IMR-90 (cell line): ENCODE data around the gene PNPLA2. TPM values are rescaled to one million over a fixed set of nuclear protein-coding genes. Genes with fewer than 3 reads are reported as not detected.

Source experiments
- ATAC-seq: fragments of 200-7000 bp; cut with Tn5 transposase; 2 replicates; pipeline ENCODE4 v1.9.1; 2020; ENCODE audit warnings: low read depth, mild to moderate bottlenecking, moderate library complexity
- BruUV-seq: library from RNA; stranded (reverse); fragments of 400-500 nt; replicated peaks from 2 replicates; lab custom pipeline; 2021; lab: Mats Ljungman, UMichigan
- CTCF ChIA-PET: fragments of 300-600 bp; formaldehyde crosslinking; extraction: SDS; loops from one replicate; lab custom pipeline; 2021; ENCODE audit warnings: antibody characterized with exemption; lab: Yijun Ruan, JAX
- POLR2A ChIA-PET: fragments of 300-600 bp; sonication (Branson Sonifier 250); formaldehyde crosslinking; loops from one replicate; lab custom pipeline; 2022; ENCODE audit warnings: antibody characterized with exemption; ENCODE audit not compliant: unreplicated experiment; lab: Charles Lee
- DNase-seq: peaks from one replicate; pipeline ENCODE4 v3.0.0; 2013
- H2AFZ ChIP-seq: replicated peaks from 2 replicates; pipeline ENCODE3; 2013; ENCODE audit warnings: low read length, mild to moderate bottlenecking; ENCODE audit not compliant: poor library complexity
- H2AK5ac ChIP-seq: 2 replicates; pipeline ENCODE4 v1.6.1; 2013; ENCODE audit warnings: low read depth, low read length, inconsistent platforms
- H2AK9ac ChIP-seq: replicated peaks from 2 replicates; pipeline ENCODE3; 2013; ENCODE audit warnings: mild to moderate bottlenecking, low read depth, low read length, moderate library complexity; ENCODE audit not compliant: poor library complexity
- H2BK120ac ChIP-seq: 2 replicates; pipeline ENCODE4 v1.6.1; 2013; ENCODE audit warnings: low read depth, low read length, inconsistent platforms
- H2BK15ac ChIP-seq: 3 replicates; pipeline ENCODE4 v1.6.1; 2013; ENCODE audit warnings: low read depth, low read length, inconsistent platforms
- H2BK20ac ChIP-seq: 2 replicates; pipeline ENCODE4 v1.6.1; 2013; ENCODE audit warnings: low read depth, mild to moderate bottlenecking, inconsistent platforms, low read length, moderate library complexity
- H2BK5ac ChIP-seq: 2 replicates; pipeline ENCODE4 v1.6.1; 2013; ENCODE audit warnings: mild to moderate bottlenecking, low read depth, low read length, inconsistent platforms; ENCODE audit not compliant: poor library complexity, severe bottlenecking
- H3K14ac ChIP-seq: replicated peaks from 2 replicates; pipeline ENCODE4 v1.6.1; 2013; ENCODE audit warnings: low read depth, low read length, inconsistent platforms
- H3K18ac ChIP-seq: 2 replicates; pipeline ENCODE4 v1.6.1; 2013; ENCODE audit warnings: low read depth, low read length, control low read depth
- H3K23ac ChIP-seq: 2 replicates; pipeline ENCODE4 v1.6.1; 2013; ENCODE audit warnings: low read depth, low read length, inconsistent platforms
- H3K27ac ChIP-seq: 2 replicates; pipeline ENCODE4 v1.5.1; 2013; ENCODE audit warnings: mild to moderate bottlenecking, control low read depth, low read length; ENCODE audit not compliant: insufficient read depth
- H3K27me3 ChIP-seq: 2 replicates; pipeline ENCODE4 v1.6.1; 2013; ENCODE audit warnings: low read length; ENCODE audit not compliant: control insufficient read depth, insufficient read depth
- H3K36me3 ChIP-seq: 2 replicates; pipeline ENCODE4 v1.6.1; 2013; ENCODE audit warnings: low read length, mixed read lengths; ENCODE audit not compliant: control insufficient read depth, insufficient read depth
- H3K4ac ChIP-seq: 2 replicates; pipeline ENCODE4 v1.6.1; 2013; ENCODE audit warnings: low read depth, low read length, inconsistent platforms
- H3K4me1 ChIP-seq: 2 replicates; pipeline ENCODE4 v1.6.1; 2013; ENCODE audit warnings: low read length, mixed read lengths; ENCODE audit not compliant: control insufficient read depth, insufficient read depth
- H3K4me2 ChIP-seq: 2 replicates; pipeline ENCODE4 v1.6.1; 2013; ENCODE audit warnings: low read depth, mild to moderate bottlenecking, control low read depth, low read length, moderate library complexity
- H3K4me3 ChIP-seq: 2 replicates; pipeline ENCODE4 v1.5.1; 2013; ENCODE audit warnings: low read depth, mild to moderate bottlenecking, control low read depth, low read length, moderate library complexity; ENCODE audit not compliant: insufficient read depth
- H3K56ac ChIP-seq: 2 replicates; pipeline ENCODE4 v1.6.1; 2013; ENCODE audit warnings: low read length, inconsistent platforms; ENCODE audit not compliant: insufficient read depth; ENCODE audit errors: extremely low read depth
- H3K79me1 ChIP-seq, 2 experiments: 2 replicates each; pipeline ENCODE4 v1.6.1; 2013; ENCODE audit warnings: low read length in 2 of 2, inconsistent platforms in 1 of 2, low read depth in 1 of 2
- H3K9ac ChIP-seq: 2 replicates; pipeline ENCODE4 v1.6.1; 2013; ENCODE audit warnings: low read depth, low read length, control low read depth
- H3K9me1 ChIP-seq: 2 replicates; pipeline ENCODE4 v1.6.1; 2013; ENCODE audit warnings: low read length, inconsistent platforms; ENCODE audit not compliant: insufficient read depth
- H3K9me3 ChIP-seq: 2 replicates; pipeline ENCODE4 v1.6.1; 2013; ENCODE audit warnings: low read length; ENCODE audit not compliant: control insufficient read depth, insufficient read depth
- H4K20me1 ChIP-seq: 2 replicates; pipeline ENCODE4 v1.6.1; 2013; ENCODE audit warnings: low read length, inconsistent platforms; ENCODE audit not compliant: insufficient read depth
- H4K5ac ChIP-seq: 2 replicates; pipeline ENCODE4 v1.6.1; 2013; ENCODE audit warnings: mild to moderate bottlenecking, low read depth, low read length, control low read depth
- H4K8ac ChIP-seq, 2 experiments: 2 replicates each; pipeline ENCODE4 v1.6.1; 2013; ENCODE audit warnings: low read depth in 2 of 2, low read length in 2 of 2, control low read depth in 1 of 2, inconsistent platforms in 1 of 2
- H4K91ac ChIP-seq: 2 replicates; pipeline ENCODE4 v1.6.1; 2013; ENCODE audit warnings: low read depth, low read length, inconsistent platforms; ENCODE audit not compliant: insufficient read depth
- BHLHE40 ChIP-seq: fragments of 150-350 bp; IDR thresholded peaks from 2 replicates; pipeline ENCODE4 v1.6.1; 2016; ENCODE audit warnings: mild to moderate bottlenecking, low read depth, low read length
- CEBPB ChIP-seq: IDR thresholded peaks from 2 replicates; pipeline ENCODE4 v1.6.1; 2012; ENCODE audit warnings: low read depth, low read length, improper control_type of control experiment
- CHD1 ChIP-seq: IDR thresholded peaks from 2 replicates; pipeline ENCODE4 v1.6.1; 2012; ENCODE audit warnings: low read depth, low read length, improper control_type of control experiment
- FOS ChIP-seq: fragments of 150-350 bp; IDR thresholded peaks from 2 replicates; pipeline ENCODE4 v1.6.1; 2016; ENCODE audit warnings: low read depth, low read length
- MAFK ChIP-seq: IDR thresholded peaks from 2 replicates; pipeline ENCODE4 v1.6.1; 2012; ENCODE audit warnings: low read depth, low read length, improper control_type of control experiment
- MAZ ChIP-seq: IDR thresholded peaks from 2 replicates; pipeline ENCODE4 v1.6.1; 2012; ENCODE audit warnings: low read depth, mild to moderate bottlenecking, low read length, improper control_type of control experiment, moderate library complexity, borderline replicate concordance
- MXI1 ChIP-seq: IDR thresholded peaks from 2 replicates; pipeline ENCODE4 v1.6.1; 2012; ENCODE audit warnings: low read depth, mild to moderate bottlenecking, low read length, moderate library complexity, borderline replicate concordance
- NFE2L2 ChIP-seq: fragments of 150-350 bp; IDR thresholded peaks from 2 replicates; pipeline ENCODE4 v1.6.1; 2016; ENCODE audit warnings: low read depth, mild to moderate bottlenecking, low read length
- POLR2A ChIP-seq: IDR thresholded peaks from 2 replicates; pipeline ENCODE4 v1.6.1; 2012; ENCODE audit warnings: mild to moderate bottlenecking, low read depth, low read length
- RAD21 ChIP-seq: IDR thresholded peaks from 2 replicates; pipeline ENCODE4 v1.6.1; 2012; ENCODE audit warnings: low read length, improper control_type of control experiment
- RCOR1 ChIP-seq: IDR thresholded peaks from 2 replicates; pipeline ENCODE4 v1.6.1; 2012; ENCODE audit warnings: mild to moderate bottlenecking, low read length, improper control_type of control experiment; ENCODE audit not compliant: insufficient replicate concordance
- RFX5 ChIP-seq: IDR thresholded peaks from 2 replicates; pipeline ENCODE4 v1.8.0; 2012; ENCODE audit warnings: low read depth, mild to moderate bottlenecking, low read length, moderate library complexity
- SMC3 ChIP-seq: fragments of 150-350 bp; IDR thresholded peaks from 2 replicates; pipeline ENCODE4 v1.6.1; 2016; ENCODE audit warnings: low read depth, mild to moderate bottlenecking, antibody characterized with exemption, low read length, moderate library complexity
- whole genome bisulfite sequencing, 2 experiments: methylation state at CpG; one replicate each; pipeline versions ENCODE4 v1.1.5 to v1.1.7; 2013; ENCODE audit warnings: missing lambda C conversion rate in 2 of 2; ENCODE audit not compliant: insufficient read length in 1 of 2; ENCODE audit errors: extremely low coverage in 2 of 2; 5-methylcytosine and 5-hydroxymethylcytosine counted together
- dilution Hi-C: fragments of 300-500 bp; cut with HindIII; formaldehyde crosslinking; loops from one replicate; pipeline ENCODE4 v1.14.3; 2018; ENCODE audit warnings: low sequenced_read_pairs; ENCODE audit not compliant: unreplicated experiment
- in situ Hi-C: fragments of 300-500 bp; cut with MboI; formaldehyde crosslinking; loops from 3 replicates; pipeline ENCODE4 v1.14.3; 2019; ENCODE audit warnings: low sequenced_read_pairs, inconsistent platforms, mixed read lengths
- intact Hi-C: fragments of 100-400 bp; cut with micrococcal nuclease; formaldehyde crosslinking; loops from 2 replicates; pipeline ENCODE4 v1.10.0; 2022
- polyA plus RNA-seq, 3 experiments: library from polyadenylated mRNA; depleted of rRNA; stranded (reverse); fragments of >200 nt; gene quantifications; 2 replicates each; pipeline ENCODE4 v1.2.3, GENCODE V29; 2012; ENCODE audit warnings: low replicate concordance in 1 of 3
- total RNA-seq: library from RNA; depleted of rRNA; stranded (reverse); fragments of >200 nt; gene quantifications from 2 replicates; pipeline ENCODE4 v1.2.3, GENCODE V29; 2012
- TF ChIP-seq, protein P1 (sequence below): fragments of 150-350 bp; IDR thresholded peaks from 2 replicates; pipeline ENCODE4 v1.6.1; 2016; ENCODE audit warnings: low read depth, mild to moderate bottlenecking, low read length, moderate library complexity, borderline replicate concordance
- TF ChIP-seq, protein P2 (sequence below): fragments of 150-350 bp; IDR thresholded peaks from 2 replicates; pipeline ENCODE4 v1.6.1; 2017; ENCODE audit warnings: mild to moderate bottlenecking, antibody characterized with exemption, low read length, low read depth
- TF ChIP-seq, protein P3 (sequence below): conservative IDR thresholded peaks from 2 replicates; pipeline ENCODE4 v1.5.1; 2012; ENCODE audit warnings: mild to moderate bottlenecking, low read depth, low read length, improper control_type of control experiment

The PNPLA2 gene
- total and polyA plus RNA-seq, 2 of the 4 experiments (the other 2 are of a cell fraction) = 7.0 to 94.3 TPM

DNA sequence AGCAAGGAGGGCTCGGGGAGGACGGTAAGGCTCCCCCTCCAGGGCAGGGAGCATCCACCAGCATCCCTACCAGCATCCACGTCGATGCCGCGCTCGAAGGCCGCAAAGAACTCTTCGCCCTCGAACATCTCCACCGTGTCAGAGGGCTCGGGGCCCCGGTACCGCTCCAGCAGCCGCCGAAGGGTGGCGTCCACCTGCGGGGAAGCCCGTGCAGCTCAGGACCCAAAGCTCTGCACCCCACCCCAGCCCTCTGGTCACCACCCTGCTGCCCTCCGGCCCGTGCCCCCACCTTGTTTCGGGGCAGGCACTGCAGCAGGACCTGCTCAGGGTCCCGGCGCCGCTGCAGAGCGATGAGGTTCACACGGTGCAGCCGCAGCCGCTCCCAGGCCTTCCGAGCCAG is 18.2 kb upstream of the PNPLA2 start:
- no peak overlapping the region for H2BK120ac ChIP-seq
- ChIA-PET POLR2A (no interaction called here), CTCF (no interaction called here)
- H3K4me1 ChIP-seq = peaks cover 25% of the 10 kb centered on the region
- no peak overlapping the region for H2AK9ac ChIP-seq
- ATAC-seq = no peak
- DNase-seq = no peak
- H3K36me3 ChIP-seq = peaks cover 26% of the 10 kb centered on the region
- no peak overlapping the region for H3K4ac ChIP-seq
- TF ChIP-seq CEBPB (no peak), RAD21 (no peak), POLR2A (no peak), SMC3 (no peak), CHD1 (no peak), BHLHE40 (no peak), NFE2L2 (no peak), FOS (no peak), MAZ (no peak), MXI1 (no peak), MAFK (no peak), RFX5 (no peak), RCOR1 (no peak)
- TF ChIP-seq, protein P1, sequence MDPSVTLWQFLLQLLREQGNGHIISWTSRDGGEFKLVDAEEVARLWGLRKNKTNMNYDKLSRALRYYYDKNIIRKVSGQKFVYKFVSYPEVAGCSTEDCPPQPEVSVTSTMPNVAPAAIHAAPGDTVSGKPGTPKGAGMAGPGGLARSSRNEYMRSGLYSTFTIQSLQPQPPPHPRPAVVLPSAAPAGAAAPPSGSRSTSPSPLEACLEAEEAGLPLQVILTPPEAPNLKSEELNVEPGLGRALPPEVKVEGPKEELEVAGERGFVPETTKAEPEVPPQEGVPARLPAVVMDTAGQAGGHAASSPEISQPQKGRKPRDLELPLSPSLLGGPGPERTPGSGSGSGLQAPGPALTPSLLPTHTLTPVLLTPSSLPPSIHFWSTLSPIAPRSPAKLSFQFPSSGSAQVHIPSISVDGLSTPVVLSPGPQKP = no peak
- TF ChIP-seq, protein P2, sequence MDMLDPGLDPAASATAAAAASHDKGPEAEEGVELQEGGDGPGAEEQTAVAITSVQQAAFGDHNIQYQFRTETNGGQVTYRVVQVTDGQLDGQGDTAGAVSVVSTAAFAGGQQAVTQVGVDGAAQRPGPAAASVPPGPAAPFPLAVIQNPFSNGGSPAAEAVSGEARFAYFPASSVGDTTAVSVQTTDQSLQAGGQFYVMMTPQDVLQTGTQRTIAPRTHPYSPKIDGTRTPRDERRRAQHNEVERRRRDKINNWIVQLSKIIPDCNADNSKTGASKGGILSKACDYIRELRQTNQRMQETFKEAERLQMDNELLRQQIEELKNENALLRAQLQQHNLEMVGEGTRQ = no peak
- TF ChIP-seq, protein P3, sequence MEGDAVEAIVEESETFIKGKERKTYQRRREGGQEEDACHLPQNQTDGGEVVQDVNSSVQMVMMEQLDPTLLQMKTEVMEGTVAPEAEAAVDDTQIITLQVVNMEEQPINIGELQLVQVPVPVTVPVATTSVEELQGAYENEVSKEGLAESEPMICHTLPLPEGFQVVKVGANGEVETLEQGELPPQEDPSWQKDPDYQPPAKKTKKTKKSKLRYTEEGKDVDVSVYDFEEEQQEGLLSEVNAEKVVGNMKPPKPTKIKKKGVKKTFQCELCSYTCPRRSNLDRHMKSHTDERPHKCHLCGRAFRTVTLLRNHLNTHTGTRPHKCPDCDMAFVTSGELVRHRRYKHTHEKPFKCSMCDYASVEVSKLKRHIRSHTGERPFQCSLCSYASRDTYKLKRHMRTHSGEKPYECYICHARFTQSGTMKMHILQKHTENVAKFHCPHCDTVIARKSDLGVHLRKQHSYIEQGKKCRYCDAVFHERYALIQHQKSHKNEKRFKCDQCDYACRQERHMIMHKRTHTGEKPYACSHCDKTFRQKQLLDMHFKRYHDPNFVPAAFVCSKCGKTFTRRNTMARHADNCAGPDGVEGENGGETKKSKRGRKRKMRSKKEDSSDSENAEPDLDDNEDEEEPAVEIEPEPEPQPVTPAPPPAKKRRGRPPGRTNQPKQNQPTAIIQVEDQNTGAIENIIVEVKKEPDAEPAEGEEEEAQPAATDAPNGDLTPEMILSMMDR = no peak
- no peak overlapping the region for H2AK5ac ChIP-seq
- H2BK5ac ChIP-seq = no peak overlapping the region
- no peaks in the 10 kb centered on the region for H3K9me3 ChIP-seq
- dilution Hi-C loops = no loop called here
- no TSS peak for BruUV-seq
- intact Hi-C loops = no loop called here
- 95% methylated on average over 12 of the region's 30 CpGs; no CpG with 5 or more reads in 1 of the 2 experiments for WGBS, 2 experiments
- H4K91ac ChIP-seq = no peak overlapping the region
- peaks cover 3% of the 10 kb centered on the region; the same call in 1 of the 2 replicates for H3K9me1 ChIP-seq
- in situ Hi-C loops = no loop called here
- H3K79me1 ChIP-seq = peaks cover 2 to 37% of the 10 kb centered on the region in 2 experiments; a peak in 3 of 4 replicates
- peak overlapping the region; percentile 21 for H2AFZ ChIP-seq
- H4K20me1 ChIP-seq = peaks cover 18% of the 10 kb centered on the region
- H3K4me3 ChIP-seq = no peak overlapping the region
- H3K9ac ChIP-seq = no peak overlapping the region
- no peak overlapping the region for H2BK15ac ChIP-seq
- H2BK20ac ChIP-seq = no peak overlapping the region
- no peak overlapping the region for H3K18ac ChIP-seq
- H3K27me3 ChIP-seq = no peaks in the 10 kb centered on the region
- H3K56ac ChIP-seq = no peak overlapping the region
- no peak overlapping the region for H4K5ac ChIP-seq
- H3K23ac ChIP-seq = no peak overlapping the region
- no peak overlapping the region for H4K8ac ChIP-seq
- no peak overlapping the region for H3K27ac ChIP-seq
- H3K14ac ChIP-seq = no peak overlapping the region
- no peak overlapping the region for H3K4me2 ChIP-seq
